Activated CD8-positive, alpha-beta memory T cell treated with anti-CD3 and anti-CD28 coated beads, Interleukin-2, amount 50 U/mL, for 1 hour (primary cell): ENCODE results near the gene SLC37A1.
A peak's percentile ranks its signal among the peaks of the same experiment; 100 is the strongest.

ENCODE experiments used
- DNase-seq: peaks from one replicate; pipeline ENCODE4 v3.0.0-alpha.2; 2020; ENCODE audit errors: extremely low read depth

The SLC37A1 gene

DNA sequence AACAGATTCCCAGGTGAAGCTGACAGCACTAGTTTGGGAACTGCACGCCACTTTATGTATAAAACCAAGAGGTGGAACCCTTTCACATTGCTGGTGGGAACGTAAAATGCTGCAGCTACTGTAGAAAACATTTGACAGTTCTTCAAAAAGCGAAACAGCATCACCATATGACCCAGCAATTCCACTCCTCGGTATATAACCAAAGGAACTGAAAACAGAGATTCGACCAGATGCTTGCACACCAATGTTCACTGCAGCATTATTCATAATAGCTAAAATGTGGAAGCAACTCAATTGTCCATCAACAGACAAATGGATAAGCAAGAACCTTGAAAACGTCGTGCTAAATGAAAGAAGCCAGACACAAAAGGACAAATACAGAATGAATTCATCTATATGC is 35.1 kb upstream of the SLC37A1 start:
- DNase-seq: no peak

DNA sequence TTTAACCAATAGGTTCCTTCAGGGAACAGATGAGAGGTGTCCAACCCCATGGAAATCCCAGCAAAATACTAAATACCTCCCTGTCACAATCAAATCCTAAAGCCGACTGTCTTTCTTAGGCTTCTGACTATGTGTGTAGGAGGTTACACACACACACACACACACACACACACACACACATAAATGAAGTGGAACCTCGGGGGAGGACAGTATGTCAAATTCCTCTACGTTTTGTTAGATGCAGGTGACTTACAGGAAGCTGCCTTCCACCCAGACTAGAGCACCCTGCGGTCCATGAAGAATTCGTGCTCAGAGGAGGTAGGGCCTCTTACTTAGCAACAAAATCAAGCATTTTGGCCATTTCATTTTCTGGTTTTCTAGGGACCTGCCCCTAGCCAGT is 34.1 kb upstream of the SLC37A1 start:
- no peak for DNase-seq

DNA sequence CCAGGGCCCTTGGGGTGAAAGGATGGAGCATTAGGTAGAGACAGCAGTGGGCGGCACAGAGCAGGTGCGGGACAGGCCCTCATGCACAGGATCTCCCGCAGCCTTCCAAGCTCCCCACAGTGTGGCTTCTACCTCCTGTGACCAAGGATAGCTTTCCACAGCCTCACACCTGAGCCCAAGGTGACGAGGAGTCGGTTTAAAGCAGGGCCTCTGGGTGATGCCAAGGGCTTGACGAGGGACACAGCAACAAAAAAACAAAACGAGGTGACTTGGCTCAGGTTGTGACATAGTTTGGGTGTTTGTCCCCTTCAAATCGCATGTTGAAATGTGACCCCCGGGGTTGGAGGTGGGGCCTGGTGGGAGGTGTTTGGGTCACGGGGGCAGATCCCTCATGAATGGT is 32.9 kb upstream of the SLC37A1 start:
- no peak for DNase-seq

DNA sequence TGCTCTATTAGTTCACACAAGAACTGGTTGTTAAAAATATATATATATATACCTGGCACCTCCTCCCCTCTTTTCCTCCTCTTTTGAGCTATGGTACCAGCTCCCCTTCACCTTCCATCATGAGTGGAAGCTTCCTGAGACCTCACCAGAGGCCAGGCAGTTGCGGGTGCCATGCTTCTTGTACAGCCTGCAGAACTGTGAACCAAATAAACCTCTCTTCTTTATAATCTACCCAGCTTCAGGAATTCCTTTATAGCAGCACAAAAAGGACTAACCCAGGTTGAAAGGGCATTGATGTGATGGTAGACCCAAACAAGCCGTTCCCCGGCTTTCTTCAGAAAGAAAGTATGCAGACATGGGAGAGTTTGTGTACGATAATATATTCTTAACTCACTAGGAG is 32.5 kb upstream of the SLC37A1 start:
- DNase-seq: no peak

DNA sequence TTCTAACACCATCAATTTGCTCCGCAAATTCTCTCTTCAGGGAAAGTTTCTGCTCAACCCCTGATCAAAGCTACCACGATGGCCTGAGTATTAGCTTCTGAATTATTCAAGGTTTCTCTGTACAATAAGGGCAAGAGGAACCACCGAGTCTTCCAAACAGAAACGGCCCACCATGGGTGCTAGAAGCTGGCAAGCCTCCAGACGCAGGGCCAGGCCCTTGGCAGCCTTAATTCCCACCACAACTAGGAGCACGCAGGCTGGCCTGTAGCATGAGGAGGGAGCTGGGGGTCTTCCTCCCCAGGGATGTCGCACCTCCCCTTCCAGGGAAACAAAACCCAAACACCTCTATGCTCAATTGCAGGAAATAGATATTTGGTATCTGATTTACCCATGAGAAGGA is 28.7 kb upstream of the SLC37A1 start:
- no peak for DNase-seq

DNA sequence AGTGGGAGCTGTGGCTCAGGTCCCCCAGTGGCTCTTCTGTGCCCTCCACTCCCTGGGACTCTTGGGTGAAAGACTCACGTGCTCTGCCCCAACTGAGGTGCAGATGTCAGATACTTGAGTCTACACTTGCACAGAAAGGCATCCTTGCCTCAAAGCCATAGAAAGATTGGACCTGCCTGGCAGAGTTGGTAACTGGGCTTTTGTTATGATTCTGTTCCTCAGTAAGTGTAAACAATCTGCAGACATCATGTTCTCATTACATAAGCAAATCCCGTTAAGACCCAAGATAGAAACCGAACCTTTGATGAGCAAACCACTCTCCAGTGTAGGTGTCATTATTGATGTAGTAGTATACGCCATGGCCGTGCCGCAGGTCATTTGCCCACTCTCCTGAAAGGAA is 27.6 kb upstream of the SLC37A1 start:
- DNase-seq: no peak

DNA sequence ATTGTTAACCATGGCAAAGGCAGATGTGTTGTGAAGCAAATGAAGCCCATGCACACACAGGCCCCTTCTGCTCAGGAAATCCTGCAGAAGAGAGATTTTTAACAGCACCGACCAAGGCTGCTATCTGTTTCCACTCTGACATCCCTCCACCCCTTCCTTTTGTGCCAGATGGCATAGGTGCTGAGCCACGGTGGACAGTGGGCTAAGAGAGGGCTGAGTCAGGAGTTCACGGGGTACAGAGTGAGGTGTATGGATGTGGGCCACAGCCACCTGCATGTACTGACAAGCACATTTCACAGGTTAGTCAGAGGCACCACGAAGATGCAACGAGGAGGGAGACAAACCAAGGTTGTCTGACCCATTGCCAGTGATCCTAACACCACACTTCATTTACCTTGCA is 27.1 kb upstream of the SLC37A1 start:
- no peak for DNase-seq

DNA sequence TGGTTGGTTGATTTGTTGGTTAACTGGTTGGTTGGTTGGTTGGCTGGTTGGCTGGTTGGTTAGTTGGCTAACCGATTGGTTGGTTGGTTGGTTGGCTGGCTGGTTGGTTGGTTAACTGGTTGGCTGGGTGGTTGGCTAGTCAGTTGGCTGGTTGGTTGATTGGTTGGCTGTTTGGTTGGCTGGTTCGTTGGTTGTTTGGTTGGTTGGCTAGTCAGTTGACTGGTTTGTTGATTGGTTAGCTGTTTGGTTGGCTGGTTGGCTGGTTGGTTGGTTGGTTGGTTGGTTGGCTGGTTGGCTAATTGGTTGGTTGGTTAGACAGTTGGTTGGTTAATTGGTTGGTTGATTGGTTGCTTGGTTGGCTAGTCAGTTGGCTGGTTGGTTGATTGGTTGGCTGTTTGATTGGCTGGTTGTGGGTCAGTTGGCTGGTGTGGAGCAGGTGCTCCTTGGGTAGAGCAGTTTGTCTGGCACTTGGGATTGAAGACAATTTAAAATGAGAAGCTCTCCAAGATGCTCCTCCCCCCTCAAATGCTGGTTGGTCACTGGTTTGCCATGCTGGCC is 24.6 kb upstream of the SLC37A1 start:
- no peak for DNase-seq

DNA sequence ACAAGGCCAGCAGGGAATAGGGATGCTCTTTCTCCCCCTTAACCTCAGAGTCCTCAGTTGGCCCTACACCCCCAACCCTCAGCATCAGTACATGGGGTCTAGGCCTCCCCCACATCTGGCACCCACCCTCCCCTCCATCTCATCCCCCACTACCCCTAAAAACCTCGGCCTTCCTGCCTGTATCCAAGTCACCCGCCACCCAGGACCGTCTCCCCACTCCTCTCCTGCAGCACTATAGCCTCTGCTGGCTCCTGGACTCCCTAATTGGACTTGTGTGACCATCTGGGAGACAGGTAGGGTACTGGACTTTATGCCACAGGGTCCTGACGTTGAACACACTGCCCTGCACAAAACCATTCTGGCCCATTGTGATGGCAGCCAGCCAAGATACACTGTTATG is 23.7 kb upstream of the SLC37A1 start:
- no peak for DNase-seq

DNA sequence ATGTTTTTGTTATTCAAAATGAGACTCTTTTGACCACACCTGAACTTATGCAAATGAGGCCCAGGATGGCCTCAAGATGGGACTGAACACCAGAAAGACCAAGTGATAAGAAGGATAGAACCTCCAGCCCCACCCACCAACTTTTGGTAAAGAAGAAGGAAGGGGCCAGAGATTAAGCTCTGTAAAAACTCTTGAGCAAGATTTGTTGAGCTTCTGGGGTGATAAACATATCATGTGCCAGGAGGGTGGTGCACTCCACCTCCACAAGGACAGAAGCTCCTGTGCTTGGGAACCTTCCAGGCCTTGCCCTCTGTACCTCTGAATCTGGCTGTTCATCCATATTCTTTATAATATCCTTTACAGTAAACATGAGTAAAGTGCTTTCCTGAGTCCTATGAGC is 22.9 kb upstream of the SLC37A1 start:
- no peak for DNase-seq

DNA sequence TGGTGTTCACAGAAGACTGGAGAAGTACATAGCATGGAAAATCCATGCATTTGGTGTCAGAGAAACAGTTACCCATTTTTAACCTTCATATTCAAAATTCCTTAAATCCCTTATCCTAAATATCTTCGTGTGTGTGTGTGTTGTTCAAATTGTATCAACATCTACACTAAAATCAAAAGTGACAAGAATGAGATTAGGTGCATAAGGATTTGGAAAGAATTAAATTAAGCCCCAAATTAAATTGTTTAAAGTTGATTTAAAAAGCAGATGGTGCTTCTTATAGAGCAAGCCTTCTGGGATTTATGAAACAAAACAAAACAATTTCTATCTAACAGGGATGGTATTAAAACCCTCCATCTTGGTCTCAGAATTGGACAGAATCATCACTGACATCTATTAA is 22.3 kb upstream of the SLC37A1 start:
- no peak for DNase-seq

DNA sequence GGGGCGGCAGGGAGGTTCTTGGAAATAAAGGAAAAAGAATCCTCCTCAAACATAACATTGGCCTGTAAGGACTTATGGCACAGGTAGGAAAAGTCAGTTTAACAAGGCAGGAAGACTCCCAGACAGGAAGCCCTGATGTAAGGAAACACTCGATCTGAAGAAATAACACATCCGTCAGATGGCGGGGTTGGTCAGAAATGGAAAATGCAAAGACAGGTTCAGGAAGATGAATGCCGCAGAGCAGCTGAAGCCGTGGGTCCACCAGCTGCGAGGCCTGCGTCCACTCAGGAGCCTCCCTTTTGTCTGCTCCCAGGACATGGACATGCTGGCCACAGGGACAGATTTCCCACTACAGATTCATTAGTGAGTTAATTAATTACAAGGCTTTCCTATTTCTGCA is 21.5 kb upstream of the SLC37A1 start:
- DNase-seq: no peak

DNA sequence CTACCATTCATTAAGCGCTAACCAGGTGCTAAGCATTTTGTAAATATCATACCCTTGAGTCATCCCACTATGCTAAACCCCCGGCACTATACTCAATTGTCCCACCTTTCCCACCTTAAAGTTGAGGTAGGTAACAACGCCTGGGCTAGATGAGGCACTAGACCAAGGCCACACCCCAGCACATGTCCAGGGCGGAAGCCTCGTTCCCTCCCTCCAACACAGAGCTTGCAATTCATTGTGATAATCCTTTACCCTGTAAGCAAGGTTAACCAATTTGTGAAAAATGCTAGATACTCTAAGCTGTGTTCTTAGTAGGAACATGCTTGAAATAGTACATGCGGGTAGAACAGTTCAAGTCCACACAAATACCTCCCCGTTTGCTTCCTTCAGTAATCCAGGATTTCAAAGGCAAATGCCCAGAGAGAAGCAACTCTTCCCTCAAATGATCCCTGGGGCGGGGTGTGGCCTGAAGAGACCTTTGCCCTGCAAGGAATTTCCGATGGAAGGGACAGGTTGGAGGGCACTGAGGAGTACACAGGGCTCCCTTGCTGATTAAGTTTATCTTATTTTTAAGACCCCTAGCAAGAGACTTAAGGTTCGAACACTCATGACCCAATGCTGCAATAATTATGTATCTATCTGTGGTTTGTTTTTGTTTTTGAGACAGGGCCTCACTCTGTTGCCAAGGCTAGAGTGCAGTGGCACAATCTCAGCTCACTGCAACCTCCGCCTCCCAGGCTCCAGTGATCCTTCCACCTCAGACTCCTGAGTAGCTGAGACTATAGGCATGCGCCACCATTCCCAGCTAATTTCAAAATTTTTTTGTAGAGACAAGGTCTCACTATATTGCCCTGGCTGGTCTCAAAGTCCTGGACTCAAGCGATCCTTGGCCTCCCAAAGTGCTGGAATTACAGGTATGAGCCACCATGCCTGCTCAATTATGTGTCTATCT is 20.3 kb upstream of the SLC37A1 start:
- DNase-seq: no peak

DNA sequence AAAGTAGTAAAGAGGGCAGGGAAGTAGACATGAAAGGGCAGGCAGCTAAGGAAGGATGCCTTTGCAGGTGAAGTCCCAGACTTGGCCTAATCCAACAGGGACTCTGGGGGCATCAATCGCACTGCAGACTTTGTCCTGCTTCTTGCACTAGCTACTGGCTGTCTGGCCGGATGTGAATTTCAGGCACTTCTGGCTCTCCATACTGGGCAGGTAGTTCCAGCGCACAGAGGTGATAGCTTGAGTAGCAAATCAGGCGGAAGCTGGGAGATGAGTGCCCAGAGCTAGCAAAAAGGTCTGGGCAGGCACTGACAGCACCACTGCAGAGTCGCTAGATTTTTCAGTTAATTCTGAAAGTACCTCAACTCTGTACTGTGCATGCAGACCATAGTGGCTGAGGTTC is 18.6 kb upstream of the SLC37A1 start:
- no peak for DNase-seq

DNA sequence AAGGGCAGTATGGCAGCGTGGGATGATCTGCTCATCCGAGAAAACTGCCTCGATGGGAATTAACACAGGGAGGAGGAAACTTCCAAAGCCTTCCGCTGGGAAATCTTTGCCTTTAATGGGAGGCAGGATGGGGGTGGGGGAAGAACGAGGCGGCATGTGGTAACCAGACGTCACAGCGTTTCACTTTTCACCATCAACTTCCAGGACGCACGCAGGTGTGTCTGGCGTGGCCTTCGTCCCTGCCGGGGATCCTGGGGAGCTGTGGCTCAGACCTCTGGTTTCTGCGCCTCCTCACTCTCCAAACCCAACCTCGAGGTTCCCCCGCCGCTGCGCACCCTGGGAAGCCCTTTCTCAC is 17.9 kb upstream of the SLC37A1 start:
- DNase-seq: no peak

DNA sequence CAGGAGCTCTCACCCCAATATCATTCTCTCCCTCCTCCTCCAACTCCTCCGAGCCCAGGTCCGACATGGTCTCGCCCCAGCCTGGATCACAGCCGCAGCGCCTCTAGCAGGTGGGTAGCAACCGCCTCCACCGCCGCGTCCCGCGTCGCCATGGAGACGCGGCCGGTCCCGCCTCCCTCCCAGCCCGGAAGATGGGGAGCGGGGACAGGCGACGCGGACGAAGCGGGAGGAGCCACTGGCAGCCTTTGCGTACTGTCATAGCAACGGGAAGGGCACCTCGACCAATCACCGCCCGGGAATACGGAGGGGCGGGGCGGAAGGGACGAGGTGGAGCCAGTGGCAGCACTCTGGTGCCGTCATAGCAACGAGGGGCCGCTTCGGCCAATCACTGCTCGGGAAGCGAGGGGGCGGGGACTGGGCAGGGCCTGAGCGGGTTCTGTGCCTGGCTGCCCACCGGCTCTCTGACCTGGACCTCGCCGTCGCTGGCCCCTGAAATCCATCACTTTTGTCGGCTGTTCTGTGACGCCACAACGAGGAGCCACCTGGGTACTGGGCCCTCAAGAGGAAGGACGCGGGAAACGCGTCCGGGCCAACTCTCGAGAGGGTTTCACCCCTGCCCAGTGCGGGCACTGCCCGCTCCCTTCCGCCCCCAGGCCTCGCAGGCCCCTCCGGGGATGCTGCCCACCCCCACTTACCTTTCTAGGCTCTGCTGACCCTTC is 17.4 kb upstream of the SLC37A1 start, which contains the start of gene RSPH1:
TSS of gene RSPH1 (minus strand) at position 105 of the 719 bp plus-strand sequence. CDS start at position 67, 38 bp downstream.
- peak; percentile 96 for DNase-seq

DNA sequence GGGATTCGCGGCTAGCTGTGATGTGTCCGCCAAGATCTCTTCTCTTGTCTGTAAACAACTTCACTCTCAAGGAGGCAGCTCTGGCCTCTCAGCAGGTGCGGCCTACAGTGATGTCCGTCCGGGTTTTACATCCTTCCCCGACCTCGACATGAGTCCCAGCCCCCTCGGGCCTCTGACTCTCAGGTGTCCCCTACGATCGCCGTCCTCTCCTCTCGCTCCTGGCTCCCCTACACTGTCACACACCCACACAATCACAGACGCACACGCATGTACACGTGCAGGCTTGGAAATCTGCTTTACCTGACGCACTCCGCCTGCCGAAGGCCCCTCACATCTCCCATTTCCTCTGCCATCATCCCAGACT is 16.8 kb upstream of the SLC37A1 start:
- DNase-seq: no peak

DNA sequence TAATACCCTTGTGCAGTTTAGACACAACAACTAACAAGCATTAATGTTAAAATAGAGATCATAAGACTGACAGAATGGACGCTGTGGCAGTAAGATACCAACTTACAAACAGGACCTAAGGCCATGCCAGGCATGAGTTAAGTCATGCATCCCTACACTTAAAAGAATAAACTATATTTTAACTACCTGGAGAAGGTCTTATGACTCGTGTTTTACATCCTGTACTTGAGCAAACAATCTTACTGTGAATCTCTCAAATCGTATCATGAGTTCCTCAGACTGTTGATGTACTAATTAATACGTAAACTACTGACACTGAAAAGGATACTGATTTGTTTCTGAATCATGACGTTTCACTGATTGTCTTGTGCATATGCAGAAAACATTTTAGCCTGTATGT is 15.6 kb upstream of the SLC37A1 start:
- no peak for DNase-seq

DNA sequence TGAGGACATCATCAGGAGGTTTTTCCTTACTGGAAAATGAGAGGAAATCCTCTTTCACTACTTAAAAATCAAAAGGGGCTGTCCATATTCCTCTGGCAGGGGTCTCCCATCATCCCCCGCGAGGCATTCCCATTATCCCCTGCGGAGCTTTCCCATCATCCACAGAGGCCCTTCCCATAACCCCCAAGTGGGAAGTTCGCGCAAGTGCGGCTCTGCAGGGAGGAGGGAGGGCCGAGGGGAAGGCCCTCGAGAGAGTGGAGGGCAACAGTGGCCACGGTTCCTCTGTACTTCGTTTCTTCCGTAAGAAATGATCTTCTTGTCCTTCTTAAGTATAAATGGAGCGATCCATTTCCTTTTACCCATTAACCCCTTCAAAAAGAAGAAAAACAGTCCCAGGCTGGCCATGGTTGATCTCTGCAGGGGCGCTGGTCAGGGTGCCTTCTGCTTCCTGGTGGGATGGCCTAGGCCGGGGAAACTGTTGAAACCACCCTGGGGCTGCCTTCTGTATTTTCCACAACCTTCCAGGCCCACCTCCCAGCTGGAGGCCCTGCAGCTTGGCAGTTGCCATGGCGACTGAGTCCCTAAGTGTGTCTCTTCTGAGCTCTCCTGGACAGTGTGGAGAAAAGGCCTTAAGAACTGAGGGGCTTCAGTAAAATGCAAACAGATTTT is 14.1 kb upstream of the SLC37A1 start:
- no peak for DNase-seq

DNA sequence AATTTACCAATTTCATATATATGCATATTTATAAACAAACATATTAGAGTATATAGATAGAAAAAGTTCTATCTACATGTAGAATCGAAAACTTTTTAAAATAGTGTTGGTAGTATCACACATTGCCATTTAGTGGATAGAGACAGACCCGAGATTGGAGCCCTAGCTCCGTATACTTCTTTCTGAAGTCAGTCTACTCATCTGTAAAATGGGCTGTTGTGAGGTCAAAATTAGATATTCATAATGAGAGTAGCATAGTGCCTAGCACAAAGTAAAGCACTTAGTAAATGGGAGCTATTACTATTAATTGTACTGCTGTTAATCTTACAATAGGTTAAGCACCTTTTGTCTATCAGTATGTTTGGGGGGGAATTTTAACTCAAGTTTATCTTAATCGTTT is 13.4 kb upstream of the SLC37A1 start:
- no peak for DNase-seq

DNA sequence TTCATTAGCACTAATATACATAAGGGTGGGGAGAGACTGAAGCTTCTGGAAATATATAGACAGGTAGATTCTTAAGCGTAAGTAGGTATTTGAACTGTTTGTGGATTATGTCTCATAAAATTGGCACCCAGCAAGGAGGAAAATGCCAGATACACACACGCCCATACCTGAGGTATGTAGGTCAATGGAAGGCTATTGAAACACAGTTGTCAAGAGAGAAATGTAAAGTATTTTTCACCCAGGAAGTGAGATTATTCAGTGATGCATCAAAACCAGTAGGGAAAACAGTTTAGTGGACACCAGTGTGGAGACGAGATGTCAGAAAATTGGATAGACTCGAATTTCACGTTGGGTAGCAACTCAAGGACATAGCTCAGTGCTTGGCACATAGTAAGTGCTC is 12.9 kb upstream of the SLC37A1 start:
- no peak for DNase-seq

DNA sequence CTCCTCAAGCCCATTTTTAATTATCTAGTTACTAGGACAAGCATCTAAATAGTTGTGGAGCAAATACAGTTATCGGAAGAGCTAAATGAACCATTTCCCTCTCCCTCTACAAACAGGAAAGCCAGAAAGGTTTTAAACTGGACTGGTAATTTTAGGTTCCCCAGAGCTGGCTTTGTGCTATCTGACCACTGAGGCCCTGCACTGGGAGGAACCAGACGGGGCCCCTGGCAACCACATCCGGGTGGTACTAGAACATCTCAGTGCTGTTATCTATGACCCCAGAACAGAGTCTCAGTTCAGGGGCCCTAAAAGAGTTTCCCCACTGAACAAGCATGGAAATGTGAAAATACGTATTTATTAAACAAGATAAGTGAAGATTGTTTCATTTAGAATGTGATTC is 9.9 kb upstream of the SLC37A1 start:
- DNase-seq: no peak
